Suprapubic skin (tissue), 4 donors: Measurements from ENCODE around the gene NEU3.

ENCODE experiments used
- EP300 ChIP-seq: sonication (generic); formaldehyde crosslinking; IDR thresholded peaks from one replicate; pipeline ENCODE4 v1.6.1; 2017; ENCODE audit warnings: antibody characterized with exemption
- POLR2A ChIP-seq, 2 donors: fragments of 450-650 bp; IDR thresholded peaks; one replicate each; pipeline ENCODE4 v1.6.1; 2017; ENCODE audit warnings: antibody characterized with exemption in 2 of 2, mild to moderate bottlenecking in 2 of 2, moderate library complexity in 2 of 2
- POLR2AphosphoS5 ChIP-seq, 3 donors: sonication (generic); formaldehyde crosslinking; IDR thresholded peaks; one replicate each; pipeline ENCODE4 v1.6.1; 2017; ENCODE audit warnings: antibody characterized with exemption in 3 of 3
- TF ChIP-seq, protein P1 (sequence below), 2 donors: fragments of 200-600 bp in 1 of 2; fragments of 450-650 bp in 1 of 2; sonication (generic) in 1 of 2; IDR thresholded peaks; one replicate each; pipeline ENCODE4 v1.5.1; 2016 to 2019; ENCODE audit warnings: antibody characterized with exemption in 2 of 2, mild to moderate bottlenecking in 1 of 2, moderate library complexity in 1 of 2

DNA sequence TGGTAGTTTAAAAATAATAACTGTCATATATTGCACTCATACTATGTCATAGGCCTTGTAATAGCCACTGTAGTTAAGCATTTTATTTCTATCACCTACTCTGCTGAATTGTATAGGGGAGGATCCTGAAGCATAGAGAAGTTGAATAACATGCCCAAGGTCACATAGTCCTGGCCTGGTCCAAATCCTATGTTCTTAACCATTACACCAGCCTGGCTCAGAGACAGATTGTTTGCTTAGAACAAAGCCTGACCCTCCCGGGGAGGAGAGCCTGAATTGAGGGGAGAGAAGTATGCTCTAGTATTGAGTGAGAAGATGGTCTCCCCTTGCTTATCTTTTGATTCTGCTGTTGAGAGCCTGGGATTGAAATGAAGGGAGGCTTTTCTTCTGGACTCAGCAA lies 2.2 kb downstream of the NEU3 start:
- TF ChIP-seq POLR2A (IDR thresholded peaks at IDR 0.05) (no peak), EP300 (no peak), POLR2AphosphoS5 (IDR thresholded peaks at IDR 0.05) (no peak)
- TF ChIP-seq, protein P1, sequence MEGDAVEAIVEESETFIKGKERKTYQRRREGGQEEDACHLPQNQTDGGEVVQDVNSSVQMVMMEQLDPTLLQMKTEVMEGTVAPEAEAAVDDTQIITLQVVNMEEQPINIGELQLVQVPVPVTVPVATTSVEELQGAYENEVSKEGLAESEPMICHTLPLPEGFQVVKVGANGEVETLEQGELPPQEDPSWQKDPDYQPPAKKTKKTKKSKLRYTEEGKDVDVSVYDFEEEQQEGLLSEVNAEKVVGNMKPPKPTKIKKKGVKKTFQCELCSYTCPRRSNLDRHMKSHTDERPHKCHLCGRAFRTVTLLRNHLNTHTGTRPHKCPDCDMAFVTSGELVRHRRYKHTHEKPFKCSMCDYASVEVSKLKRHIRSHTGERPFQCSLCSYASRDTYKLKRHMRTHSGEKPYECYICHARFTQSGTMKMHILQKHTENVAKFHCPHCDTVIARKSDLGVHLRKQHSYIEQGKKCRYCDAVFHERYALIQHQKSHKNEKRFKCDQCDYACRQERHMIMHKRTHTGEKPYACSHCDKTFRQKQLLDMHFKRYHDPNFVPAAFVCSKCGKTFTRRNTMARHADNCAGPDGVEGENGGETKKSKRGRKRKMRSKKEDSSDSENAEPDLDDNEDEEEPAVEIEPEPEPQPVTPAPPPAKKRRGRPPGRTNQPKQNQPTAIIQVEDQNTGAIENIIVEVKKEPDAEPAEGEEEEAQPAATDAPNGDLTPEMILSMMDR (IDR thresholded peaks at IDR 0.05): no peak
